NT2/D1 (cell line): ENCODE results near the gene RANBP2.

ENCODE experiments used
- SUZ12 ChIP-seq: IDR thresholded peaks from 2 replicates; pipeline ENCODE4 v1.6.1; 2011; ENCODE audit not compliant: insufficient read length, insufficient read depth; ENCODE audit errors: extremely low read depth
- YY1 ChIP-seq: IDR thresholded peaks from 2 replicates; pipeline ENCODE4 v1.6.1; 2011; ENCODE audit not compliant: insufficient read length, insufficient read depth
- ZNF274 ChIP-seq: IDR thresholded peaks from 2 replicates; pipeline ENCODE4 v1.6.1; 2011; ENCODE audit warnings: mild to moderate bottlenecking, low read depth, low read length

GRCh38 chr2:108809936-108810335 lies 90.7 kb downstream of the RANBP2 start:
- TF ChIP-seq YY1 (no peak), ZNF274 (no peak), SUZ12 (no peak)
